Glomerular visceral epithelial cell (primary cell): ENCODE measurements around the gene CLDN12.
A peak's percentile ranks its signal among the peaks of the same experiment; 100 is the strongest.

ENCODE experiments used
- DNase-seq: peaks from one replicate; pipeline ENCODE4 v3.0.0-alpha.2; 2016; ENCODE audit errors: extremely low spot score

CLDN12 gene

GRCh38 chr7:90403174-90404113 is at the start of gene CLDN12:
Gene CLDN12, plus strand, starts transcription at chr7:90403461. Its CDS starts 9,216 bp downstream, at chr7:90412677.
- DNase-seq: peak; percentile 96

- DNase-seq: peak; percentile 32
Observed at GRCh38 chr7:90383422-90383821, 19.8 kb upstream of the CLDN12 start.

GRCh38 chr7:90383861-90384260 is 19.4 kb upstream of the CLDN12 start:
- peak; percentile 25 for DNase-seq

- DNase-seq: no peak
Observed at GRCh38 chr7:90384433-90384832, 18.8 kb upstream of the CLDN12 start.

- no peak for DNase-seq
Observed at GRCh38 chr7:90387470-90388240, 15.6 kb upstream of the CLDN12 start.

- DNase-seq: no peak
Observed at GRCh38 chr7:90390926-90391325, 12.3 kb upstream of the CLDN12 start.

GRCh38 chr7:90391488-90391887 is 11.8 kb upstream of the CLDN12 start:
- DNase-seq: no peak

- no peak for DNase-seq
Observed at GRCh38 chr7:90396420-90396819, 6.8 kb upstream of the CLDN12 start.

- DNase-seq: no peak
Observed at GRCh38 chr7:90401989-90402388, 1.3 kb upstream of the CLDN12 start.

GRCh38 chr7:90402785-90403173 is 482 bp upstream of the CLDN12 start:
- no peak for DNase-seq

- DNase-seq: no peak
Observed at GRCh38 chr7:90404777-90405176, 1.5 kb downstream of the CLDN12 start.

GRCh38 chr7:90407484-90407821 is 4.2 kb downstream of the CLDN12 start:
- DNase-seq: no peak

- DNase-seq: no peak
Observed at GRCh38 chr7:90408142-90408541, 4.9 kb downstream of the CLDN12 start.

- DNase-seq: no peak
Observed at GRCh38 chr7:90409667-90410066, 6.4 kb downstream of the CLDN12 start.

GRCh38 chr7:90411510-90411909 is 8.2 kb downstream of the CLDN12 start:
- no peak for DNase-seq

- DNase-seq: peak; percentile 28
Observed at GRCh38 chr7:90412458-90413184, 9.4 kb downstream of the CLDN12 start.

- DNase-seq: no peak
Observed at GRCh38 chr7:90413185-90413528, 9.9 kb downstream of the CLDN12 start.

GRCh38 chr7:90421651-90422050 is 18.4 kb downstream of the CLDN12 start:
- no peak for DNase-seq

- no peak for DNase-seq
Observed at GRCh38 chr7:90424720-90425119, 21.5 kb downstream of the CLDN12 start.

GRCh38 chr7:90425376-90425775 is 22.1 kb downstream of the CLDN12 start:
- no peak for DNase-seq

GRCh38 chr7:90430614-90431460 is 27.6 kb downstream of the CLDN12 start:
- DNase-seq: peak; percentile 6
